OCI-LY3 (cell line): Measurements from ENCODE around the gene C17orf50.

Experiments used
- EZH2phosphoT487 ChIP-seq: fragments of 200-600 bp; shearing (Covaris generic); IDR thresholded peaks from 2 replicates; pipeline ENCODE4 v1.6.1; 2018; ENCODE audit warnings: antibody characterized with exemption, mixed run types, low read depth
- TF ChIP-seq, protein P1 (sequence below): fragments of 200-600, 300-600 bp; sonication (generic); IDR thresholded peaks from 2 replicates; pipeline ENCODE4 v1.5.1; 2014; ENCODE audit warnings: antibody characterized with exemption, low read length, low read depth

DNA sequence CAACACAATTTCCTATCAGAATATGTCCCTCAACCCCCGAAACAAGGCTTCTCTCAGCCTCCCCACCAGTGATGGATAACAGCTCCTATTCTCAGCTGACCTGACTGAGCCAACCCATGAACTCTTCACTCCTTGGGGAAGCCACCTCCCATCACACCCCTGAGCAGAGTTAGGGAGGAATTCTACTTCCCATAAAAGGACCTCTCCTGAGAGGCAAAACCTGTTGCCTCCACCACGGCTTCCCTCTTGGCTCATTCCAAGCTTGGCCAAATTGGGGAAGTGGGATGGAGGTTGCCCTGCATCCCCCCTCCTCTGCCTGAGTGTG, 34.9 kb upstream of the C17orf50 start:
- TF ChIP-seq, protein P1, sequence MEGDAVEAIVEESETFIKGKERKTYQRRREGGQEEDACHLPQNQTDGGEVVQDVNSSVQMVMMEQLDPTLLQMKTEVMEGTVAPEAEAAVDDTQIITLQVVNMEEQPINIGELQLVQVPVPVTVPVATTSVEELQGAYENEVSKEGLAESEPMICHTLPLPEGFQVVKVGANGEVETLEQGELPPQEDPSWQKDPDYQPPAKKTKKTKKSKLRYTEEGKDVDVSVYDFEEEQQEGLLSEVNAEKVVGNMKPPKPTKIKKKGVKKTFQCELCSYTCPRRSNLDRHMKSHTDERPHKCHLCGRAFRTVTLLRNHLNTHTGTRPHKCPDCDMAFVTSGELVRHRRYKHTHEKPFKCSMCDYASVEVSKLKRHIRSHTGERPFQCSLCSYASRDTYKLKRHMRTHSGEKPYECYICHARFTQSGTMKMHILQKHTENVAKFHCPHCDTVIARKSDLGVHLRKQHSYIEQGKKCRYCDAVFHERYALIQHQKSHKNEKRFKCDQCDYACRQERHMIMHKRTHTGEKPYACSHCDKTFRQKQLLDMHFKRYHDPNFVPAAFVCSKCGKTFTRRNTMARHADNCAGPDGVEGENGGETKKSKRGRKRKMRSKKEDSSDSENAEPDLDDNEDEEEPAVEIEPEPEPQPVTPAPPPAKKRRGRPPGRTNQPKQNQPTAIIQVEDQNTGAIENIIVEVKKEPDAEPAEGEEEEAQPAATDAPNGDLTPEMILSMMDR, result no peak
- TF ChIP-seq EZH2phosphoT487, result no peak
